ENCODE results near the gene NDUFB5.

- TF ChIP-seq ZNF512 (CRISPR knock-in tag; IDR thresholded peaks at IDR 0.05; ENCODE audit: borderline replicate concordance) = no peak
- TF ChIP-seq, protein P1, sequence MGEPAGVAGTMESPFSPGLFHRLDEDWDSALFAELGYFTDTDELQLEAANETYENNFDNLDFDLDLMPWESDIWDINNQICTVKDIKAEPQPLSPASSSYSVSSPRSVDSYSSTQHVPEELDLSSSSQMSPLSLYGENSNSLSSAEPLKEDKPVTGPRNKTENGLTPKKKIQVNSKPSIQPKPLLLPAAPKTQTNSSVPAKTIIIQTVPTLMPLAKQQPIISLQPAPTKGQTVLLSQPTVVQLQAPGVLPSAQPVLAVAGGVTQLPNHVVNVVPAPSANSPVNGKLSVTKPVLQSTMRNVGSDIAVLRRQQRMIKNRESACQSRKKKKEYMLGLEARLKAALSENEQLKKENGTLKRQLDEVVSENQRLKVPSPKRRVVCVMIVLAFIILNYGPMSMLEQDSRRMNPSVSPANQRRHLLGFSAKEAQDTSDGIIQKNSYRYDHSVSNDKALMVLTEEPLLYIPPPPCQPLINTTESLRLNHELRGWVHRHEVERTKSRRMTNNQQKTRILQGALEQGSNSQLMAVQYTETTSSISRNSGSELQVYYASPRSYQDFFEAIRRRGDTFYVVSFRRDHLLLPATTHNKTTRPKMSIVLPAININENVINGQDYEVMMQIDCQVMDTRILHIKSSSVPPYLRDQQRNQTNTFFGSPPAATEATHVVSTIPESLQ (CRISPR knock-in tag; IDR thresholded peaks at IDR 0.05) = no peak
Observed at GRCh38 chr3:179560791-179561190, 43.8 kb upstream of the NDUFB5 start.

All from WTC11 (cell line).